Activated naive CD4-positive, alpha-beta T cell (primary cell): ENCODE measurements around the gene GPBP1L1.
"Not testable (repeated sequence)": the region's sequence is repeated elsewhere in the genome, so short reads cannot be mapped to it uniquely, and the experiment has no call there.

Experiments
- DNase-seq, 4 experiments: peaks; one replicate each; lab custom pipeline; 2025; lab: John Stamatoyannopoulos, UW

GPBP1L1 gene, protein sequence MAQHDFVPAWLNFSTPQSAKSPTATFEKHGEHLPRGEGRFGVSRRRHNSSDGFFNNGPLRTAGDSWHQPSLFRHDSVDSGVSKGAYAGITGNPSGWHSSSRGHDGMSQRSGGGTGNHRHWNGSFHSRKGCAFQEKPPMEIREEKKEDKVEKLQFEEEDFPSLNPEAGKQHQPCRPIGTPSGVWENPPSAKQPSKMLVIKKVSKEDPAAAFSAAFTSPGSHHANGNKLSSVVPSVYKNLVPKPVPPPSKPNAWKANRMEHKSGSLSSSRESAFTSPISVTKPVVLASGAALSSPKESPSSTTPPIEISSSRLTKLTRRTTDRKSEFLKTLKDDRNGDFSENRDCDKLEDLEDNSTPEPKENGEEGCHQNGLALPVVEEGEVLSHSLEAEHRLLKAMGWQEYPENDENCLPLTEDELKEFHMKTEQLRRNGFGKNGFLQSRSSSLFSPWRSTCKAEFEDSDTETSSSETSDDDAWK

DNA sequence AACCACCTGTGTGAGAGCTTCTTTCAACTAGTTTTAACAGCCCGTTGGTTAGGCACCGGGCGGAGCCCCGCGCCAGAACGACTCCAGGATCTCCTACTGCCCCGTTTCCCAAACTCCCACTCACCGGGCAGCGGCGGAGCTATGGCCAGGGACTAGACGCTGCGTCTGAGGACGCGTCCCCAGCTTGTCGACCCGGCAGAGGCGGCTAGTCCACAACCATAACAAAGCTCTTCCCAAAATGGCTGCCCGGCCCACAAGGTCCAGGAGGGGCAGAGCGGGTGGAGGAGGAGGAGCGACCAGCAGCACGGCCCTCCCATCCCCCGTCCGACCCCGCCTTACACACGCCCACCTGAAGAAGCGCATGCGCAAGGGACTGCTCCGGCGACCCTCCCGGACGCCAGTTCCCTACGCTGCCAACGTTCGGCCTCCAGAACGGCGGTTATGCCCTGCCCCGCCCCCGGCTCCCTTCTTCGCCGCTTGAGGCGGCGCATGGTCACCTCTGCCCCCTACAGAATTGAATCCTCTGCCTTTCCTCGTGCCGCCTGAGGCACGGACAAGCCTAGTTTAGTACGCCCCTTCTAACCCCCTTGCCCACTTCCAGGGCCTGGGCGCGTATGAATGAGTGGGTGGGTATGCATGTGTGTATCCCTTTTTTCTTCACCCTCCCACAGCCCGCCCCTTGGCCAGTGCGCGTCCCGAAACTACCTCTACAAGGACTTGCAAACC is at the start of gene GPBP1L1:
Gene GPBP1L1 (minus strand): TSS at position 246 of the 726 bp plus-strand sequence. CDS start 27,446 bp downstream, outside the sequence.
- peak; percentile 93 to 96 (median 94) for DNase-seq

DNA sequence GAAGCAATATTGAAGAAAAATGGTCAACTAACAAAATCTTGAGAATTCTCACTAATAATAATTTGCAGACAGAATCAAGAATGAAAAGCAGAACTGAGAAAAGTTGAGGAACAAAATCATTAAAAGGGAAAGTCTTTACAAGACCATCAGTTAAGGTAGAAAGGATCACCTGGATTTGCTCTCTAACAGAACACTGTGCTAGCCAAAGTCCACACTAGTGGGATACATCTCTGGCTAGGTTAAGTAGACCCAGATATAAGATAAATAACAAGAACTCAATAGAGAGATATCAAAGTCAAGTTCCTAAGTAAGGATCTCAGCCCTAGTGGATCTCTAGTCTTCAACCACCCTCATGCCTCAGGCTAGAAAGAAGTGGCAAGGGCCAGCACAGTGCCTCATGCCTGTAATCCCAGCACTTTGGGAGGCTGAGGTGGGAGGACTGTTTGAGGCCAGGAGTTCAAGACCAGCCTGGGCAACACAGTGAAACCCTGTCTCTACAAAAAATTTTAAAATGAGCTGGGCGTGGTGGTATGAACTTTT is 44.5 kb upstream of the GPBP1L1 start:
- no peak for DNase-seq

DNA sequence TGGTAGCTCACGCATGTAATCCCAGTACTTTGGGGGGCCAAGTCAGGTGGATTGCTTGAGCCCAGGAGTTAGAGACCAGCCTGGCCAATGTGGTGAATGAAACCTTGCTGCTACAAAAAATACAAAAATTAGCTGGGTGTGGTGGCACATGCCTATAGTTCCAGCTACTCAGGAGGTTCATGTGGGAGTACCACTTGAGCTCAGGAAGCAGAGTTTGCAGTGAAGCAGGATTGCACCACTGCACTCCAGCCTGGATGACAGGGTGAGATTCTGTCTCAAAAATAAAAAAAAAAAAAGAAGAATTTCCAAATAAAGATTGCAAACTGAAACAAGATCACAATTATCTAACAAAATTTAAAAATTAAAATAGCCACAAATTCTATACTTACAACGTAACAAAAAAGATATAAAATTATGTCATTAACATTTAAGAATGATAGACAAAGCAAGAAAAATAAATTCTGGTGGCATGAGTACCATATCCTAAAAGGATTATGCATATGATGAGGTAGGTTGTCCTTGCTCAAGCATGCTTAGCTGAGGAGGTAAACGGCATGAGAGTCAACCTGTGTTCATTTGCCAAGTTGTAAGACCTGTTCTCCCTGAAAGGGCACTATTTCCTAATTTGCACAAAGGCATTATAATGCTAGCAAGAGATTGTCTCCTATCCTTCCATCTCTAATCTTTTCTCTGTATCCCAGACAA is 43.9 kb upstream of the GPBP1L1 start:
- no peak for DNase-seq

DNA sequence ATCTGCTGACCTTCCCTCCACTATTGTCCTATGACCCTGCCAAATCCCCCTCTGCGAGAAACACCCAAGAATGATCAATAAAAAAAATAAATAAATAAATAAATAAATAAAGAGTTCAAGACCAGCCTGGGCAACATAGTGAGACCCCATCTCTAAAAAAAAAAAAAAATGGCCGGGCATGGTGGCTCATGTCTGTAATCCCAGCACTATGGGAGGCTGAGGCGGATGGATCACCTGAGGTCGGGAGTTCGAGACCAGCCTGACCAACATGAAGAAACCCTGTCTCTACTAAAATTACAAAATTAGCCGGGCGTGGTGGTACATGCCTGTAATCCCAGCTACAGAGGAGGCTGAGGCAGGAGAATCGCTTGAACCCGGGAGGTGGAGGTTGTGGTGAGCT is 39.7 kb upstream of the GPBP1L1 start:
- not testable (repeated sequence) for DNase-seq

DNA sequence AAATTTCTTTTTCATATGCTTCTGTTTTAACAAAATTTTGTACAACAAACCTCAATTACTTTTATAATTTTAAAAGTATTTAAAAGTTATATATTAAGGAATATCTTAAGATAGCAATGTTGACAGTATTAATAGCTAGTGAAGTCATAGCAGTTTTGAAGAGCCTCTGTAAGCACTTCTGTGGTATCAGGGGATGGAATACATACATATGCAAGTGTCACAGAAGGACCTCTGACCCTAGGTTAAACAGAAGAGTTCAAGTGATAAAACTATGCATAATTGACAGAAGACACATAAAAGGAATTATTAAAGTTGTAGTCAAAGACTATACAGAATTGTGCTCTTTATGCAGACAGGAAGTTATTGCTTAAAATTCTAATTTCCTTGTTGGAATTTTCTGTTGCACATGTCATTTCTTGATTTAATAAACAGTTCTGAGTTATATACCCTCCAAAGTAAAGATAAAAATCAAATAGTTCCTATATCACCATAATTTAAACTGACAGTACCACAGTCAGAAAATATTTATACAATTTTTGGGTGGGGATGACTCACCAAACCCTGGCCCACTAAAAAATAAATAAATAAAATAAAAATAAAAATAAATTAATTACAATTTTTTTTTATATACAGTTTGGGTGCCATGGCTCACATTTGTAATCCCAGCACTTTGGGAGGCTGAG is 37.1 kb upstream of the GPBP1L1 start:
- no peak for DNase-seq

DNA sequence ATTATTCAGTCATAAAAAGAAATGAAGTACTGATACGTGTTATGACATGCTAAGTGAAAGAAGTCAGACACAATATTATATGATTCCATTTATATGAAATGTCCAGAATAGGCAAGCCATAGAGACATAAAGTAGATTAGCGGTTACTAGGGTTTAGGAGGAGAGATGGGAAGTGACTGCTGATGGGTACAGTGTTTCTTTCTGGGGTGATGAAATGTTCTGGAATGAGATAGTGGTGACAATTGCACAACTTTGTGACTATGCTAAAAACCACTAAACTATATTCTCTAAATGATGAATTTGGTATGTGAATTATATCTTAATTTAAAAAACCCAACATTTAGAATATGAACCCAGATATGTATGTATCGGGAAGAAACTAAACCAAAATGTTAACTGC is 36.5 kb upstream of the GPBP1L1 start:
- DNase-seq, result no peak

DNA sequence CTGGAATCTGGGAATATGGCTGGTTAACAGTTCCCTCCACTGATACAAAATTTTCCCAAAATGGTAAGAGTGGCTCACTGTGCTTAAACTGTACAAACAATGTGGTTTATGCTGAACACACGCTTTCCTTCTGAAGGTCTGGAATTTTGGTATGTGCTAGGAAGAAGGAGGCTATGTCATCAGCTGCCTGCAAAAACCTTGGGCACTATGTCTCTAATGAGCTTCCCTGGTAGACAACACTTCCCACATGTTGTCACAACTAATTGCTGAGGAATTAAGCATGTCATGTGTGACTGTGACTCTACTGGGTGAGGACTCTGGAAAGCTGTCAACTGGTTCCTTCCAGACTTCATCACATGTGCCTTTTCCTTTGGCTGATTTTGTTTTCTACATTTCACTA is 34.9 kb upstream of the GPBP1L1 start:
- DNase-seq, result no peak

DNA sequence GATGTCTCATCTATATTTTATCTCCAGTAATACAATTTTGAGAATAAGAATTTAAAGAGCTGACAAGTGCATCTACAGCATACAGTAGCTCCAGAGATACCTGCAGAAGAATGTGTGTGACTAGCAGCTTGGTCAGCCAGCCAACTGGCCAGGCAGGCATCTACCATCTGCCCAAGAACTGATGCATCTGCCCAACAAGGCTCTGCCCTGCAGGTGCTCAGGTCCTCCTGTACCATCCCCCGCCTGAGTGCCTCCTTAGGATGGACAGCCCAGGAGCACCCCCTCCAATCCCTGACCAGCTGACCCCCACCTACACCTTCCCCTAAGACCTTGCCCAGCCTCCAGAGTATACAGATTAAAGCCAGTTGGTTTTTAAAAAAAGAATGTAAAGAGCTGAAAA is 32.0 kb upstream of the GPBP1L1 start:
- no peak for DNase-seq

DNA sequence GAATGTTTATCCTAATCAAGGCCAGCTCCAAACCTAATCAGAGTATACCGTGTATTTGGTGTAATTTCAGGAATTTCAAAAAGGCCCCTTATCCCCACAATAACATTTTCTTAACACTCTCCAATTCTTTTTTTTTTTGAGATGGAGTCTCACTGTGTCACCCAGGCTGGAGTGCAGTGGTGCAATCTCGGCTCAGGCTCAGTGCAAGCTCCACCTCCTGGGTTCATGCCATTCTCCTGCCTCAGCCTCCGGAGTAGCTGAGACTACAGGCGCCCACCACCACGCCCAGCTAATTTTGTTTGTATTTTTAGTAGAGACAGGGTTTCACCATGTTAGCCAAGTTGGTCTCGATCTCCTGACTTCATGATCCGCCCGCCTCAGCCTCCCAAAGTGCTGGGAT is 31.1 kb upstream of the GPBP1L1 start:
- not testable (repeated sequence) for DNase-seq

DNA sequence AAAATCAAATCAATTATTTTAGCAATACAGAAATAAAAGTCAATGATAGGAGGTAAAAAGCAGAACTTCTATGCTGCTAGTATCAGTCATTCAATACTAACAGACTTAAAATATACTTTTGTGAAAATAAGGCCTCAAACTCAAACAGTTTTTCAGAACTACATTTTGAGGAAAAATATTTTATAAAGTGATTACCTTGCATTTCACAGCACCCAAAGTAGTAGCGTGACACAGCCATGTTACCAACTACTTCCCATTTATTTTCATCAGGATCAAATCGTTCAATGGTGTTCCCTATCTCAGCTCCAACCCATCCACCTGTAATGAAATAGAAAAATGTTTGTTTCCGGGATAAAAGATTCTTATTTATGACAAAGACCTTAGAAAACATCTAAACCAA is 30.4 kb upstream of the GPBP1L1 start:
- DNase-seq, result no peak

DNA sequence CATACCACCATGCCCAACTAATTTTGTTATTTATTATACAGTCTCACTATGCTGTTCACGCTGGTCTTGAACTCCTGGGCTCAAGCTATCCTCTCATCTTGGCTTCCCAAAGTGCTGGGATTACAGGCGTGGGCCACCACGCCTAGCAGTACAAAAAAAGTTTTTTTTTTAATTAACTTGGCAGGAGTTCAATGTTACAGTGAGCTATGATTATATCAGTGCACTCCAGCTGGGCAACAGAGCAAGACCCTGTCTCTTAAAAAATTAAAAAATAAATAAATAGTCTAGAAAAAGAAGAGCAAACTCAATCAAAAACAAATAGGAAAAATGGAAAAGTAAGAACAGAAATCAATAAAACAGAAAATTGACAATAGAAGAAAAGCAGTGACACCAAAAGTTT is 27.4 kb upstream of the GPBP1L1 start:
- DNase-seq, result no peak

DNA sequence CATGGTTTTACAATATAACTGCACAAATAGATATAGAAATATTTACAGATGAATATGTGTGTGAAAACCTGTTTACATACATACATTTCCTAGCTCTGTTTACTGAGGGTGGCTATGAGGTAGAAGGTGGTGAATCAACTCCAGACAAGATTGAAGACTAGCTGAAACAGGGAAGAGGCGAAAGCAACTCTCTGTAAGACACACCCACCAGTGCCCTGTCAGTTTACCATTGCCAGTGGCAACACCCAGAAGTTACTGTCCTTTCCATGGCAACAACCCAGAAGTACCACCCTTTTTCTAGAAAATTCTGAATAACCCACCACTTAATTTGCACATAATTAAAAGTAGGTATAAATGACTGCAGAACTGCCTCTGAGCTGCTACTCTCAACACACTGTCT is 18.3 kb upstream of the GPBP1L1 start:
- DNase-seq, result no peak

DNA sequence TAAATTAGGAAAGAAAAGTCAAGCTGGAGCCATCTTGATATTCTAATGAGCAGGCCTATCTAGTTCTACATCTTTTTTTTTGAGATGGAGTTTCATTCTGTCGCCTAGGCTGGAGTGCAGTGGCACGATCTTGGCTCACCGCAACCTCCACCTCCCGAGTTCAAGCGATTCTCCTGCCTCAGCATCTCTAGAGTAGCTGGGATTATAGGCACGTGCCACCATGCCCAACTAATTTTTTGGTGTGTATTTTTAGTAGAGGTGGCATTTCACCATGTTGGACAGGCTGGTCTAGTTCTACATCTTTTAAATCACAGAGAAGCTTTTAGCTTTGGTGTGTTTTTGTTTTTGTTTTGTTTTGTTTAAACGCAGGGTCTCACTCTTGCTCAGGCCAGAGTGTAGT is 8.5 kb upstream of the GPBP1L1 start:
- DNase-seq, result no peak

DNA sequence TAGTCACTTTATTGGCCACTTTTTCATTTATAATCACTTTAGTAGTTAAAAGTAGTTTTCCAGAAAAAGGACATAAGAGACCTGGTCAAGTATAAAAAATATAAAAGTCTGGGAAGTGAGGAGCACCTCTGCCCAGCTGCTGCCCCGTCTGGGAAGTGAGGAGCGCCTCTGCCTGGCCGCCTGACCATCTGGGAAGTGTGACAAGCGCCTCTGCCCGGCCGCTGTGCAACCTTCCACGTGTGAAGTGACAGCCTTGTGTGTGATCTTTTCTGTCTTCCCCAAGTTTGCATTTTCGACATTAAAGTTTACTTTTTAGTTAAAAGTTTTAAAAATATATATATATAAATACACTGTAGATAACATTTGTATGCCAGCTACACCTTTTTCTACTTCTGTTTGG is 7.5 kb upstream of the GPBP1L1 start:
- DNase-seq, result not testable (repeated sequence)

DNA sequence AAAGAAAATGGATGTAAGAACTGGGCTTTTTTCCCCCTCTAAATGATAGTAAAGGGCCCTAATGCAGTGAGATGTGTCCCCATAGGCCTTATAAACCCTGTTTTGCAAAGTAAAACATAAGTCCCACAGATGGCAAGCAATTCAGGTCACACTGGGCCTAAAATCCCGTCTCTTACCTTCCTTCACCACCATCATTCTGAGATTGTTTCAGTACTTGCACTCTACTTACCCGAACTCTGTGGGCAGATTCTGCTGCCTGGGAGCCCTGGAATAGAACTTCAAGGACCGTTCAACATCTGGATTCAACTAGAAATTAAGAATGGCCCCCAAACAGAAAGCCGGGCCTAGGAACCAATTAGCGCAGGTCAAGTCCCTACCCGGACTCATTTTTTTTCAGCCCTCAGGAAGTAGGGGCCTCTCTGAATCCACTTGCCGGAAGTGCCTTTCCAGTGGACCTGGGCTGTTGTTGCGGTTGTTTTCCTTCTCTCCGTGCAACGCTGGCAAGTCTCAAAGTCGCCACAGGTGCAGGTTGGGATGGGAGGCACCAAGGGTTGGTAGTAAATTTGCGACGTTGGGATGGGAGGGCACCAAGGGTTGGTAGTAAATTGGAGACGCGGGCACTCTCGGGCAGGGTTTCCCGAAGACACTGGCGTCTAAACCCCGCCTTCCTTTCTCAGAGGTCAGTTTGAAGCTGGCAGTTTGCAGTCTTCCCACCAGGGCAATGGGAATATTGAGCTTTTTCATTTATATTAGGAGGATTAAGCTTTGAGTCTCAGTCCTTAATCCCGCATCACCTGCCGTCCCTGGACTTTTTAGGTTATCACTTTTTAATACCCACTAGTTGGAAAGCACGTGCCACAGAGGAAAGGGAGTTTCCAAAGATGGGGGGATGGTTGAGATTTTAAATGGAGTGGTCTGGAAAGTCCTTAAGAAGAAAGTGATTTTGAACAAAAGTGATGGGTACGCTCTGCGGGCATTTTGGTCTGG is 1.7 kb upstream of the GPBP1L1 start, which contains the start of gene TMEM69:
Gene TMEM69 (plus strand): TSS at position 428 of the 987 bp plus-strand sequence. CDS start 2,888 bp downstream, outside the sequence.
- DNase-seq, result peak; percentile 18 to 58 (median 50)

DNA sequence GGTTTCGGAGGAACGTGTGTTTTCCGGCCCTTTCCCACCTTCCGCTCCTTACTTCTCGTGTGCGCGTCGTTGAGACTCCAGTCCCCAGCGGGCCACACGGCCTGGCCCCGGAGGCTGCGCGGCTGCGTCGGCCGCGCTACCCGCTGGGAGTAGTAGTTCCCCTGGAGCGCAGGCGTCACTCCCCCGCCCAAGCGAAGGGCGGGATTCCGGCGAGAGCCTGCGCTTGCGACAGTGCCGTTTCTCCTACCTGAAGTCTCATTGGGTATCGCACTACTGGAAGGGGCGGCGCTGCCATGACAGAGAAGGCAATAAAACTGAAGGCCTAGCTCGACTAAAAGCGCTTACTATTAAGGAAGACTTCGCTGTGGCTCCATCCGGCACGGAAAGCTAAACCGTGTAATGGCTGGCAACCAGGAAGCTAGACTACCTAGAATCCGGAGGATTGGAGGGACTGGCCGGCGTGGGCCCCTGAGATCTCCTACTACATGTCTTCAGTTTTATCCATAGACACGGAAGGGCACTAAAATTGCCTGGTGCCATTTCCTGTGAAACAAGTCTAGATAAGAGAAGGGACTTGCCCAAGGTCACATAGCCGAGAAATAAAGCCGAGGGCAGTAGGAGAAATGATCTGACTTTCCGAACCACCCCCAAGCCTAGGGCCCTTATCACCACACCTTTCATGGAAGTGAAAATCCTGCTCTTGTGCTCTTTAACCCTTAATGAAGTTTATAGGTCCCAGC is 851 bp upstream of the GPBP1L1 start:
- DNase-seq, result peak; percentile 78 to 95 (median 88)

DNA sequence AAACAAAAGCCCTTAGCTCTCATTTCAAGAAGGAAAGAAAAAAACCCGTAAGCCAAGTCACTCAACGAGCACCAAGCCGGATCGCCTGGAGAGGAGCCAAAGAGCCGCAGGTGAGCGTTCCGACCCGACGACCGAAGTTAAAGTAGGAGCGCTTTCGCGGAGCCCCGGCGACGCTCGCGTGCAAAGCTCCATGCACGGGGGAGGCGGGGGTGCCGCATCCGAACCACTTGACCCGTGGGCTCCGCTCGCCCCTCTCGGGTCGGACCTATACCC is 382 bp downstream of the GPBP1L1 start:
- DNase-seq, result peak; percentile 44 to 60 (median 56)

DNA sequence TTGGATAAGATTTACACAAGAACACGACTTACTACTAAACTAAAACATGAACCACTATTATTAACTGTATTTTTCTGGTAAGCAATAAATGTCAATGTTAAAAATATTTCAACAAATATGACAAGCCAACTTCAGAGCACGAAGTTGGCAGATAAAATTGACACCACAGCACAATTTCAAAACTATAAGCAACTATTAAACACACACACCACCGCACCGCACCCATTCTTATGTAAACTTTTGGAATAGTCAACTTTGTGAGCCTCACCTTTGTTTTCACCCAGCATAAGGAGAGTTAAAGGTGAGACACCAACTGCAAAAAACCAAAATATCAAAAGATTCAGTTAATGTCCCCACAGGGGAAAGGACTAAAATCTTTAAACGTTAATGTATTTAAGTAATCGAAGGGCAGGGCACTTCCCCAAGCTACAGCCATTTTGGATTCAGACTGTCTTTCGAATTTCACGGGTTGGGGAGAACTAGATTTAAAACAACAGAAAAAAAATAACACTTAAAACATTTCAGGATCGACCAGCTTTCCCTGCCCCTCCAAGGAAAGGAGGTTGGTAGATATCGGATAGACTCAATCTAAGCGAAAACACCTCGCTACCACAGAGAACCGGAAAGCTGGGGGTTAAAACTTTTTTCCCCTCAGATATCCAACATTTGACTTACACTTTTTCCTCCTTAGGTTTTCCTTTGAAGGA is 872 bp downstream of the GPBP1L1 start:
- no peak for DNase-seq

DNA sequence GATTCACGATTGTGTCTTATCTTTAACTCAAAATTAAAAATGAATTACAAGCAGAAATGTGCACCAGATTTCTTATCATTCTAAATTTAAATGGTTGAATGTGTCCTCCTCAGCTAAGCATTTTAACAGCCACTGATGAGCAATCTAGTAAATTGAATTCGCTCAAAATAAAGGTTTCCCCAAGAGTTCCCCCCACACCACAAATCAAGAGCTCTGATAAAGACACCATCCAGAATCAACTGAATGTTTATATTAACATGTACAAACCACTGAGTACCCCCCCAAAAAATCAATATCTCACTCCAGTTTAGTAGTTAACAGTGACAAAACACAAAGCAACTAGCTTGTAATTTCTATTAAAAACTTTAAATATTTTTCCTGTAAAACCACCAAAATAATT is 1.9 kb downstream of the GPBP1L1 start:
- DNase-seq, result no peak
